Calu3 (cell line): ENCODE data around the gene NBEA. TPM values are rescaled to one million over a fixed set of nuclear protein-coding genes. Genes with fewer than 3 reads are reported as not detected.
"Not testable (repeated sequence)": the region's sequence is repeated elsewhere in the genome, so short reads cannot be mapped to it uniquely, and the experiment has no call there.

Experiments
- BruUV-seq: library from RNA; stranded (reverse); fragments of 400-500 nt; replicated peaks from 2 replicates; lab custom pipeline; 2021; lab: Mats Ljungman, UMichigan
- CTCF ChIA-PET: fragments of 300-600 bp; sonication (Branson Sonifier 250); formaldehyde crosslinking; loops from one replicate; lab custom pipeline; 2022; ENCODE audit warnings: antibody characterized with exemption; lab: Charles Lee
- DNase-seq: peaks from one replicate; pipeline ENCODE4 v3.0.0; 2022
- H3K27ac Mint-ChIP-seq: one replicate; pipeline ENCODE4 v1.8.0; 2022; ENCODE audit warnings: mixed read lengths; ENCODE audit not compliant: unreplicated experiment
- H3K27me3 Mint-ChIP-seq: one replicate; pipeline ENCODE4 v1.8.0; 2022; ENCODE audit warnings: mixed read lengths; ENCODE audit not compliant: unreplicated experiment
- H3K36me3 Mint-ChIP-seq: one replicate; pipeline ENCODE4 v1.8.0; 2022; ENCODE audit warnings: mild to moderate bottlenecking, moderate library complexity, mixed read lengths; ENCODE audit not compliant: insufficient read depth, unreplicated experiment
- H3K4me1 Mint-ChIP-seq: one replicate; pipeline ENCODE4 v1.8.0; 2022; ENCODE audit warnings: mild to moderate bottlenecking, low read depth, mixed read lengths; ENCODE audit not compliant: unreplicated experiment
- H3K4me3 Mint-ChIP-seq: one replicate; pipeline ENCODE4 v1.8.0; 2022; ENCODE audit warnings: mild to moderate bottlenecking, low read depth, moderate library complexity, mixed read lengths; ENCODE audit not compliant: unreplicated experiment
- H3K9me3 Mint-ChIP-seq: one replicate; pipeline ENCODE4 v1.8.0; 2022; ENCODE audit warnings: low read depth, mixed read lengths; ENCODE audit not compliant: unreplicated experiment
- CTCF ChIP-seq: fragments of 200-600 bp; IDR thresholded peaks from one replicate; pipeline ENCODE4 v1.8.0; 2022; ENCODE audit warnings: antibody characterized with exemption; ENCODE audit not compliant: unreplicated experiment
- intact Hi-C: fragments of 100-400 bp; cut with micrococcal nuclease; formaldehyde crosslinking; loops from one replicate; pipeline ENCODE4 v1.10.0; 2022; ENCODE audit not compliant: unreplicated experiment
- total RNA-seq: library from RNA; stranded (reverse); gene quantifications from 2 replicates; pipeline ENCODE4 v1.2.3, GENCODE V29; 2022

Gene NBEA
- total RNA-seq, 1 experiment from 2014 or later = 18.0 TPM

GRCh38 chr13:35388441-35389355 lies 446.6 kb downstream of the NBEA start:
- no peaks in the 10 kb centered on the region for H3K9me3 Mint-ChIP-seq
- no peak for DNase-seq
- no peaks in the 10 kb centered on the region for H3K4me1 Mint-ChIP-seq
- CTCF ChIA-PET = no interaction called here
- no peaks in the 10 kb centered on the region for H3K36me3 Mint-ChIP-seq
- no peaks in the 10 kb centered on the region for H3K27me3 Mint-ChIP-seq
- H3K4me3 Mint-ChIP-seq = no peak overlapping the region
- BruUV-seq = no TSS peak
- H3K27ac Mint-ChIP-seq = no peak overlapping the region
- TF ChIP-seq CTCF = no peak
- intact Hi-C loops = no loop called here

- DNase-seq = no peak
- CTCF ChIA-PET = no interaction called here
- TF ChIP-seq CTCF = no peak
- Mint-ChIP-seq H3K36me3 (no peaks in the 10 kb centered on the region), H3K9me3 (no peaks in the 10 kb centered on the region), H3K27ac (no peak overlapping the region), H3K4me3 (no peak overlapping the region), H3K4me1 (no peaks in the 10 kb centered on the region), H3K27me3 (no peaks in the 10 kb centered on the region)
- BruUV-seq = no TSS peak
- intact Hi-C loops = no loop called here
Measured at GRCh38 chr13:35389535-35389934, 447.5 kb downstream of the NBEA start.

GRCh38 chr13:35392768-35393167 lies 450.7 kb downstream of the NBEA start:
- H3K4me1 Mint-ChIP-seq = no peaks in the 10 kb centered on the region
- DNase-seq = no peak

GRCh38 chr13:35393886-35394285 lies 451.8 kb downstream of the NBEA start:
- Mint-ChIP-seq H3K27me3 (no peaks in the 10 kb centered on the region), H3K36me3 (no peaks in the 10 kb centered on the region), H3K9me3 (no peaks in the 10 kb centered on the region), H3K27ac (no peak overlapping the region), H3K4me1 (no peaks in the 10 kb centered on the region), H3K4me3 (no peak overlapping the region)
- BruUV-seq = no TSS peak
- TF ChIP-seq CTCF = no peak
- no peak for DNase-seq
- CTCF ChIA-PET = no interaction called here
- intact Hi-C loops = no loop called here

More at GRCh38 chr13:35392768-35393167, 450.7 kb downstream of the NBEA start:
- intact Hi-C loops = no loop called here
- Mint-ChIP-seq H3K27me3 (no peaks in the 10 kb centered on the region), H3K4me3 (no peak overlapping the region), H3K9me3 (no peaks in the 10 kb centered on the region), H3K36me3 (no peaks in the 10 kb centered on the region), H3K27ac (no peak overlapping the region)
- BruUV-seq = no TSS peak
- CTCF ChIA-PET = interaction anchor here (0.7 kb wide), 1 partner anchor 1593 kb away, joined by 3 read pairs; no protein-coding TSS in a partner anchor
- no peak for TF ChIP-seq CTCF

GRCh38 chr13:35408285-35408684 lies 466.2 kb downstream of the NBEA start:
- H3K27ac Mint-ChIP-seq, H3K4me3 Mint-ChIP-seq, DNase-seq, BruUV-seq, H3K9me3 Mint-ChIP-seq, H3K36me3 Mint-ChIP-seq, intact Hi-C loops, H3K27me3 Mint-ChIP-seq, H3K4me1 Mint-ChIP-seq, CTCF ChIA-PET: not testable (repeated sequence)
